ENCODE data around the gene SLC27A3. TPM values are rescaled to one million over a fixed set of nuclear protein-coding genes. Genes with fewer than 3 reads are reported as not detected.

Gene SLC27A3
- total and polyA plus RNA-seq, 2 donors: 8.4 to 48.5 TPM

DNA sequence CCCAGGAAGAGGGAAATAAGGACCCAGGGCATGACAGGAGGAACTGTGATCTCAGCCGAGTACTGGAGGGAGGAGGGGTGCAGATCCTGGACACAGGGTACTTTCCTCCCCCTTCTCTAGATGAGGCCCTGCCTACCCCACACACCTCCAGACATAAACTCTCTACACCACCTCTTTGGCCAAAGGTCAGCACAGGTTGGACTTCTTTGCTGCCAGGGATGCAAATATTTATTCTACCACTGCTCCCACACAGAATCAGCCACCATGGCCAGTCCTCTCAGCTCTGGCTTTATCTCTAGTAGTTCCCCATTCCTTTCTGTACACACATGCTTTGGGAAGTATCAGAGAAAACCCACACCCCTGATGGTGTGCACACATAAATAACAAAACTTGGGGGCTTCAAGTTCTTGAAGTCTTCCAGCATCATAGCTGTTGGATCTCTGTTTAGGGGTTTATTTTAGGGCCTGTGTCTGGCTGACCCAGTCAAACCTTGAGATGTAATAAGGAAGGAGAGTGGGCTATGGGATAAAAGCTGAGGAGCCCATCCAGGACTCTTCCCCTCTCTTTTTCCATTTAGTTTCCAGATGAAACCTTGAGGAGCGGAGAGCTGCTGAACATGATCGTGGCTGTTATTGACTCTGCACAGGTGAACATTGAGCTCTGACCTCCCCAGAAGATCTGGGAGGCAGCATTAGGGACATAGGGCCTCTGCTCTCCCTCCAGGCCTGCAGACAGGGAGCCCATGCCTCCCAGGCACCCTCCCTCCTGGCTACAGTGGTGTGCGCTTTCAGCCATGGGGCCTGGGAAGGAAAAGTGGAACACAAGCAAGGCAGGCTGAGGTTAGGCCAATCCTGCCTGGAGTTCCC lies 6.7 kb upstream of the SLC27A3 start:
- Histone ChIP-seq H3K4me3 (ENCODE audit: low read length in 2 of 2) (no peak overlapping the region), H3K27me3 (ENCODE audit: control insufficient read depth in 2 of 2, insufficient read depth in 1 of 2, low read length in 1 of 2) (no peaks in the 10 kb centered on the region), H3K36me3 (ENCODE audit: control insufficient read depth in 2 of 2, insufficient read depth in 2 of 2, low read length in 1 of 2) (peaks cover 68 to 88% of the 10 kb centered on the region in 2 donors), H3K4me1 (ENCODE audit: control insufficient read depth in 2 of 2, insufficient read depth in 2 of 2, low read length in 2 of 2) (peaks cover 0 to 8% of the 10 kb centered on the region in 2 donors), H3K9me3 (ENCODE audit: control insufficient read depth in 2 of 2, insufficient read depth in 1 of 2, low read length in 1 of 2) (no peaks in the 10 kb centered on the region), H3K27ac (ENCODE audit: low read depth in 1 of 2, low read length in 1 of 2) (no peak overlapping the region)
- WGBS: 95% methylated on average over 4 of the region's 4 CpGs
- DNase-seq (ENCODE audit: low read depth in 6 of 9, low spot score in 9 of 9): no peak

GRCh38 chr1:153769221-153769620 lies 6.0 kb upstream of the SLC27A3 start:
- no peak overlapping the region for H3K27ac ChIP-seq (ENCODE audit: low read depth in 1 of 2, low read length in 1 of 2)
- H3K9me3 ChIP-seq (ENCODE audit: control insufficient read depth in 2 of 2, insufficient read depth in 1 of 2, low read length in 1 of 2): no peaks in the 10 kb centered on the region
- no peak overlapping the region for H3K4me3 ChIP-seq (ENCODE audit: low read length in 2 of 2)
- WGBS: 91% methylated on average over 3 of the region's 3 CpGs
- H3K36me3 ChIP-seq (ENCODE audit: control insufficient read depth in 2 of 2, insufficient read depth in 2 of 2, low read length in 1 of 2): peaks cover 62 to 81% of the 10 kb centered on the region in 2 donors
- no peaks in the 10 kb centered on the region for H3K27me3 ChIP-seq (ENCODE audit: control insufficient read depth in 2 of 2, insufficient read depth in 1 of 2, low read length in 1 of 2)
- no peak for DNase-seq (ENCODE audit: low read depth in 6 of 9, low spot score in 9 of 9)
- peaks cover 0 to 12% of the 10 kb centered on the region in 2 donors for H3K4me1 ChIP-seq (ENCODE audit: control insufficient read depth in 2 of 2, insufficient read depth in 2 of 2, low read length in 2 of 2)

GRCh38 chr1:153770797-153771196 lies 4.4 kb upstream of the SLC27A3 start:
- no peak overlapping the region for H3K4me3 ChIP-seq (ENCODE audit: low read length in 2 of 2)
- H3K4me1 ChIP-seq (ENCODE audit: control insufficient read depth in 2 of 2, insufficient read depth in 2 of 2, low read length in 2 of 2): peaks cover 0 to 23% of the 10 kb centered on the region in 2 donors
- H3K27ac ChIP-seq (ENCODE audit: low read depth in 1 of 2, low read length in 1 of 2): no peak overlapping the region
- peaks cover 0 to 7% of the 10 kb centered on the region in 2 donors for H3K27me3 ChIP-seq (ENCODE audit: control insufficient read depth in 2 of 2, insufficient read depth in 1 of 2, low read length in 1 of 2)
- H3K36me3 ChIP-seq (ENCODE audit: control insufficient read depth in 2 of 2, insufficient read depth in 2 of 2, low read length in 1 of 2): peaks cover 52 to 71% of the 10 kb centered on the region in 2 donors
- no peak for DNase-seq (ENCODE audit: low read depth in 6 of 9, low spot score in 9 of 9)
- H3K9me3 ChIP-seq (ENCODE audit: control insufficient read depth in 2 of 2, insufficient read depth in 1 of 2, low read length in 1 of 2): no peaks in the 10 kb centered on the region
- 87% methylated on average over 11 of the region's 11 CpGs for WGBS

- peaks cover 0 to 9% of the 10 kb centered on the region in 2 donors for H3K27me3 ChIP-seq (ENCODE audit: control insufficient read depth in 2 of 2, insufficient read depth in 1 of 2, low read length in 1 of 2)
- H3K9me3 ChIP-seq (ENCODE audit: control insufficient read depth in 2 of 2, insufficient read depth in 1 of 2, low read length in 1 of 2): no peaks in the 10 kb centered on the region
- peaks cover 3 to 26% of the 10 kb centered on the region in 2 donors for H3K4me1 ChIP-seq (ENCODE audit: control insufficient read depth in 2 of 2, insufficient read depth in 2 of 2, low read length in 2 of 2)
- H3K36me3 ChIP-seq (ENCODE audit: control insufficient read depth in 2 of 2, insufficient read depth in 2 of 2, low read length in 1 of 2): peaks cover 52 to 66% of the 10 kb centered on the region in 2 donors
- H3K4me3 ChIP-seq (ENCODE audit: low read length in 2 of 2): no peak overlapping the region
- 97% methylated on average over 2 of the region's 2 CpGs for WGBS
- no peak overlapping the region for H3K27ac ChIP-seq (ENCODE audit: low read depth in 1 of 2, low read length in 1 of 2)
- no peak for DNase-seq (ENCODE audit: low read depth in 6 of 9, low spot score in 9 of 9)
Measured at GRCh38 chr1:153771261-153771660, 3.9 kb upstream of the SLC27A3 start.

GRCh38 chr1:153771841-153772593 lies 3.2 kb upstream of the SLC27A3 start:
- DNase-seq (ENCODE audit: low read depth in 6 of 9, low spot score in 9 of 9): no peak
- Histone ChIP-seq H3K9me3 (ENCODE audit: control insufficient read depth in 2 of 2, insufficient read depth in 1 of 2, low read length in 1 of 2) (no peaks in the 10 kb centered on the region), H3K27ac (ENCODE audit: low read depth in 1 of 2, low read length in 1 of 2) (no peak overlapping the region), H3K4me3 (ENCODE audit: low read length in 2 of 2) (no peak overlapping the region), H3K4me1 (ENCODE audit: control insufficient read depth in 2 of 2, insufficient read depth in 2 of 2, low read length in 2 of 2) (peaks cover 4 to 33% of the 10 kb centered on the region in 2 donors), H3K36me3 (ENCODE audit: control insufficient read depth in 2 of 2, insufficient read depth in 2 of 2, low read length in 1 of 2) (peaks cover 52 to 60% of the 10 kb centered on the region in 2 donors), H3K27me3 (ENCODE audit: control insufficient read depth in 2 of 2, insufficient read depth in 1 of 2, low read length in 1 of 2) (peaks cover 0 to 9% of the 10 kb centered on the region in 2 donors)
- 93% methylated on average over 21 of the region's 21 CpGs for WGBS

- Histone ChIP-seq H3K36me3 (ENCODE audit: control insufficient read depth in 2 of 2, insufficient read depth in 2 of 2, low read length in 1 of 2) (peaks cover 39 to 48% of the 10 kb centered on the region in 2 donors), H3K27me3 (ENCODE audit: control insufficient read depth in 2 of 2, insufficient read depth in 1 of 2, low read length in 1 of 2) (peaks cover 0 to 9% of the 10 kb centered on the region in 2 donors), H3K4me3 (ENCODE audit: low read length in 2 of 2) (no peak overlapping the region), H3K27ac (ENCODE audit: low read depth in 1 of 2, low read length in 1 of 2) (no peak overlapping the region), H3K9me3 (ENCODE audit: control insufficient read depth in 2 of 2, insufficient read depth in 1 of 2, low read length in 1 of 2) (no peaks in the 10 kb centered on the region), H3K4me1 (ENCODE audit: control insufficient read depth in 2 of 2, insufficient read depth in 2 of 2, low read length in 2 of 2) (peaks cover 4 to 33% of the 10 kb centered on the region in 2 donors)
- WGBS: 87% methylated on average over 12 of the region's 12 CpGs
- no peak for DNase-seq (ENCODE audit: low read depth in 6 of 9, low spot score in 9 of 9)
Measured at GRCh38 chr1:153773096-153773921, 1.9 kb upstream of the SLC27A3 start.

- peaks cover 4 to 33% of the 10 kb centered on the region in 2 donors for H3K4me1 ChIP-seq (ENCODE audit: control insufficient read depth in 2 of 2, insufficient read depth in 2 of 2, low read length in 2 of 2)
- H3K9me3 ChIP-seq (ENCODE audit: control insufficient read depth in 2 of 2, insufficient read depth in 1 of 2, low read length in 1 of 2): no peaks in the 10 kb centered on the region
- H3K27ac ChIP-seq (ENCODE audit: low read depth in 1 of 2, low read length in 1 of 2): no peak overlapping the region
- DNase-seq (ENCODE audit: low read depth in 6 of 9, low spot score in 9 of 9): no peak
- peaks cover 0 to 9% of the 10 kb centered on the region in 2 donors for H3K27me3 ChIP-seq (ENCODE audit: control insufficient read depth in 2 of 2, insufficient read depth in 1 of 2, low read length in 1 of 2)
- peaks cover 31 to 40% of the 10 kb centered on the region in 2 donors for H3K36me3 ChIP-seq (ENCODE audit: control insufficient read depth in 2 of 2, insufficient read depth in 2 of 2, low read length in 1 of 2)
- WGBS: 80% methylated on average over 8 of the region's 8 CpGs
- no peak overlapping the region for H3K4me3 ChIP-seq (ENCODE audit: low read length in 2 of 2)
Measured at GRCh38 chr1:153774026-153774595, 1.1 kb upstream of the SLC27A3 start.

- H3K36me3 ChIP-seq (ENCODE audit: control insufficient read depth in 2 of 2, insufficient read depth in 2 of 2, low read length in 1 of 2): peaks cover 22 to 26% of the 10 kb centered on the region in 2 donors
- WGBS: under 1% methylated on average over 83 of the region's 83 CpGs
- DNase-seq (ENCODE audit: low read depth in 6 of 9, low spot score in 9 of 9): peak in 6 of 9 donors; percentile 29 to 69 (median 47)
Measured at GRCh38 chr1:153775458-153776327, 486 bp downstream of the SLC27A3 start.

More at GRCh38 chr1:153775458-153776327, 486 bp downstream of the SLC27A3 start:
- Histone ChIP-seq H3K4me3 (ENCODE audit: low read length in 2 of 2) (peak overlapping the region; percentile 55 to 60), H3K4me1 (ENCODE audit: control insufficient read depth in 2 of 2, insufficient read depth in 2 of 2, low read length in 2 of 2) (peaks cover 4 to 33% of the 10 kb centered on the region in 2 donors), H3K27me3 (ENCODE audit: control insufficient read depth in 2 of 2, insufficient read depth in 1 of 2, low read length in 1 of 2) (peaks cover 0 to 9% of the 10 kb centered on the region in 2 donors), H3K9me3 (ENCODE audit: control insufficient read depth in 2 of 2, insufficient read depth in 1 of 2, low read length in 1 of 2) (no peaks in the 10 kb centered on the region), H3K27ac (ENCODE audit: low read depth in 1 of 2, low read length in 1 of 2) (peak overlapping the region; percentile 62 to 78)
